ENCODE results near the gene PEAR1. TPM values are rescaled to one million over a fixed set of nuclear protein-coding genes. Genes with fewer than 3 reads are reported as not detected.
A peak's percentile ranks its signal among the peaks of the same experiment; 100 is the strongest.

Gene PEAR1
- total RNA-seq, 4 donors from 2014 or later = 4.9 to 17.3 (median 7.0) TPM

DNA sequence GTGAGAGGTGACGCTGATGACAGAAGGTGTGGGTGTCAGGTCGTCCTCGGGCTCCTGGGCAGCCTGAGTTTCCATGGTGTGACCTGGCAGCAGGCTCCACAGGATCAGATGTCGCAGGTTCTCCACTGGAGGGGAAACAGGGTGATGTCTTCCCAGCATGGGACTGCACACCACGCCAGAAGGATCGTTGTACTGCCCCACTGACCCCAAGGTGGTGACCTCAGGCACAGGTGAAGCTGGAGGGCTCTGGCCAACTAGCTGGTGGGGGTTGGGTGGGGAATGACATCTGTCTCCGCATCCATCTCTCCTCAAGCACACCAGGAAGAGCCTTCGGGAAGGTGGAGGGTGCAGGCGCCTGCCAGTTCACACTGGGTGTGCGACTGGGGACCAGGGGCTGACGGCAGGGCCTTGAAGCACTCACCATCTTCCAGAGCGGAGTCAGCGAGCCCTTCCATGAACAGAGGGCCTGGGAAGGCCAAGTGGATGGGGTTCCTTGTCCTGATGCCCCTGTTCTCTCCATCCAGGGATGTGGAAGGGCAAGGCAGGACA lies 46.3 kb downstream of the PEAR1 start:
- no peak for TF ChIP-seq POLR2A (IDR thresholded peaks at IDR 0.05)
- TF ChIP-seq, protein P1, sequence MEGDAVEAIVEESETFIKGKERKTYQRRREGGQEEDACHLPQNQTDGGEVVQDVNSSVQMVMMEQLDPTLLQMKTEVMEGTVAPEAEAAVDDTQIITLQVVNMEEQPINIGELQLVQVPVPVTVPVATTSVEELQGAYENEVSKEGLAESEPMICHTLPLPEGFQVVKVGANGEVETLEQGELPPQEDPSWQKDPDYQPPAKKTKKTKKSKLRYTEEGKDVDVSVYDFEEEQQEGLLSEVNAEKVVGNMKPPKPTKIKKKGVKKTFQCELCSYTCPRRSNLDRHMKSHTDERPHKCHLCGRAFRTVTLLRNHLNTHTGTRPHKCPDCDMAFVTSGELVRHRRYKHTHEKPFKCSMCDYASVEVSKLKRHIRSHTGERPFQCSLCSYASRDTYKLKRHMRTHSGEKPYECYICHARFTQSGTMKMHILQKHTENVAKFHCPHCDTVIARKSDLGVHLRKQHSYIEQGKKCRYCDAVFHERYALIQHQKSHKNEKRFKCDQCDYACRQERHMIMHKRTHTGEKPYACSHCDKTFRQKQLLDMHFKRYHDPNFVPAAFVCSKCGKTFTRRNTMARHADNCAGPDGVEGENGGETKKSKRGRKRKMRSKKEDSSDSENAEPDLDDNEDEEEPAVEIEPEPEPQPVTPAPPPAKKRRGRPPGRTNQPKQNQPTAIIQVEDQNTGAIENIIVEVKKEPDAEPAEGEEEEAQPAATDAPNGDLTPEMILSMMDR (IDR thresholded peaks at IDR 0.05) = no peak
- no peak for DNase-seq
- no peak overlapping the region for H3K27ac ChIP-seq
- H3K4me1 ChIP-seq = no peaks in the 10 kb centered on the region
- no peak overlapping the region for H3K4me3 ChIP-seq
- no peaks in the 10 kb centered on the region for H3K27me3 ChIP-seq
- no peaks in the 10 kb centered on the region for H3K9me3 ChIP-seq
- peaks cover 0 to 93% (median 0%) of the 10 kb centered on the region in 3 donors for H3K36me3 ChIP-seq

DNA sequence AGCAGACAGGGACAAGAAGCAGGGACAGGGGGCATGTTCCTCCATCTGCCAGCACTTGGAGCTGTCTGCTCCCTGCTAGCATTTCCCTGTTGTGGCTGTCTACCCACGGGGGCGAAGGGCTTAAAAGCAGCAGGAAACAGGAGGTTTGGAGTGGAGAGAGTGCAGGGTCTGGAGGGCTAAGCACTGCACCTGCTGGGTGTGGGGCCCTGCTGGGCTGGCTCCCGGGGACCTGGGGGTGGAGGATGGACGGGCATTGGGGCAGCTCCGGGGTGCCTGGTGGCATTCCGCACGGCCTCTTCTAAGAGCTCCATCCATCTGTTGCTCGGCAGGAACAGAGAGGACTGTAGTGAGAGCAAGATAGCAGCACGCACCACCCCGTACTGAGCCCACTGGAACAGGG lies 48.2 kb downstream of the PEAR1 start:
- Histone ChIP-seq H3K27ac (no peak overlapping the region), H3K9me3 (no peaks in the 10 kb centered on the region), H3K27me3 (no peaks in the 10 kb centered on the region), H3K4me3 (no peak overlapping the region), H3K36me3 (peaks cover 0 to 99% (median 0%) of the 10 kb centered on the region in 3 donors), H3K4me1 (no peaks in the 10 kb centered on the region)
- peak in 1 of 3 donors; percentile 23 for DNase-seq
- TF ChIP-seq POLR2A (IDR thresholded peaks at IDR 0.05) = no peak
- TF ChIP-seq, protein P1 (IDR thresholded peaks at IDR 0.05) = no peak

DNA sequence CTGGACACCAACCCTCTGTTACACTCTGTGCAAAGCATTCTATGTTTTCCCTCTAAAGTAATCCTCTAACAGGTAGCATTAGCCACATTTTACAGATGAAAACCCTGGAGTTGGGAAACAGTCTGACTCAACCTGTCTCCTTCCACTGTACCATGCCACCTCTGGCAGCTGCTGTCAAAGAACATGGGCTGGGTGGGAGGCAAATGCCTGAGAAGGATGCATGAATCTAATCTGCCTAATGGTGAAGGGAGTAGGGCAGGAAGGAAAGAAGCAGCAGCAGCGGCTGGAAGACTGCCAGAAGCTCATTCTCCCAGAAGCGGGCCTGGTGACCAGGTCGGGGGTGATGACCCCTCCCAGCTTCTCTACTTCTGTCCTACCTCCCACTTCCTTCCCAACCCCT lies 48.7 kb downstream of the PEAR1 start:
- Histone ChIP-seq H3K27ac (no peak overlapping the region), H3K9me3 (no peaks in the 10 kb centered on the region), H3K4me1 (no peaks in the 10 kb centered on the region), H3K27me3 (no peaks in the 10 kb centered on the region), H3K36me3 (peaks cover 0 to 99% (median 0%) of the 10 kb centered on the region in 3 donors), H3K4me3 (no peak overlapping the region)
- DNase-seq = peak in 1 of 3 donors; percentile 34
- TF ChIP-seq POLR2A (IDR thresholded peaks at IDR 0.05) = no peak
- TF ChIP-seq, protein P1 (IDR thresholded peaks at IDR 0.05) = no peak

DNA sequence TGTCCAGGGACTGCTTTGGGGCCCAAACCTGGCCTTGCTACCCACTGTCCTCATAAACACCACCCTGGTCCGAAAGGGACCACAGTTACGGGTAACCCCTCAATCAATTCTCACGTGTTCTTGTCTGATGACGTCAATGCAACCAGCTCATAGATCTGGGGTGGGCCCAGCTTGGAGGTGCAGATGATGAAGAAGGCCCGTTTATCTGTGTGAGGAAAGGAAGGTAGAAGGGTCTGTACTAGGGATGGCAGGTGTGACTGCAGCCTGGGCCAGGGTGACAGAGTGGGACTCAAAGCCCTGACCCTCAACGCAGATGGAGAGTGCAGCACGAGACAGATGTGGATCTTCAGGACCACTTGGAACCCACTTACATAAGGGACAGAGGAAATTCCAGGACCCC lies 49.1 kb downstream of the PEAR1 start:
- DNase-seq = peak in 1 of 3 donors; percentile 32
- Histone ChIP-seq H3K36me3 (peaks cover 0 to 100% (median 0%) of the 10 kb centered on the region in 3 donors), H3K4me1 (no peaks in the 10 kb centered on the region), H3K9me3 (no peaks in the 10 kb centered on the region), H3K27ac (no peak overlapping the region), H3K27me3 (no peaks in the 10 kb centered on the region), H3K4me3 (no peak overlapping the region)
- TF ChIP-seq, protein P1 (IDR thresholded peaks at IDR 0.05) = no peak
- TF ChIP-seq POLR2A (IDR thresholded peaks at IDR 0.05) = no peak

DNA sequence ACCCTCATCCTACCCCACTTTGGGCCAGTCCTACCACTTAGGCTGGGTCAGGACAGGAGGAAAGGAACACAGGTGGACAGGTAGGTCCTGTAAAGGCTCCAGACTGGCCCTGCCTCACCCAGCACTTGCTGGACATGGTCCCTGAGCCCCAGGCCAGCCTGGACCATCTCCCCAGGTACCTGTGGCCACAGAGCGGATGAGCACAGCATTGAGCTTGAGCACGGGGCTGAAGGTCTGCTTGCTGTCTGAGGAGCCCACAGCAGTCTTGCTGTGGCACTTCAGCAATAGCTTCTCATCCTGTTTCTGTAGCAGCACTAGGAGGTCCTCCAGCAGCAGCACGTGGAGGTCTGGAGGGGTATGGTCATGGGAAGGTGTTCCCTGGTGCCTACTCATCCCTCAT lies 50.2 kb downstream of the PEAR1 start:
- H3K9me3 ChIP-seq = no peaks in the 10 kb centered on the region
- no peaks in the 10 kb centered on the region for H3K4me1 ChIP-seq
- H3K27me3 ChIP-seq = no peaks in the 10 kb centered on the region
- TF ChIP-seq, protein P1 (IDR thresholded peaks at IDR 0.05) = no peak
- TF ChIP-seq POLR2A (IDR thresholded peaks at IDR 0.05) = no peak
- H3K36me3 ChIP-seq = peaks cover 0 to 100% (median 0%) of the 10 kb centered on the region in 3 donors
- no peak overlapping the region for H3K4me3 ChIP-seq
- DNase-seq = peak in 1 of 3 donors; percentile 18
- H3K27ac ChIP-seq = no peak overlapping the region

Data from Peyer's patch (tissue), 4 donors.